ENCODE data around the gene CNIH4. TPM values are rescaled to one million over a fixed set of nuclear protein-coding genes. Genes with fewer than 3 reads are reported as not detected.

The CNIH4 gene
- total RNA-seq, 1 donor from 2014 or later = 36.1 TPM

- Histone ChIP-seq H3K4me3 (no peak overlapping the region), H3K27ac (no peak overlapping the region), H3K9me3 (no peaks in the 10 kb centered on the region), H3K4me1 (peaks cover 4% of the 10 kb centered on the region), H3K36me3 (peaks cover 0 to 71% of the 10 kb centered on the region in 2 donors), H3K27me3 (no peaks in the 10 kb centered on the region)
- intact Hi-C loops (cut with DNase I) = no loop called here
- no peak for DNase-seq (ENCODE audit: extremely low spot score in 2 of 2)
- TF ChIP-seq POLR2AphosphoS5 (IDR thresholded peaks at IDR 0.05; ENCODE audit: insufficient read depth in 1 of 2, low read depth in 1 of 2) = no peak
- no peak for TF ChIP-seq CTCF (IDR thresholded peaks at IDR 0.05)
- TF ChIP-seq POLR2A (IDR thresholded peaks at IDR 0.05) = no peak
These were observed 11.7 kb downstream of the CNIH4 start for GRCh38 chr1:224368409-224368808.

- TF ChIP-seq POLR2AphosphoS5 (IDR thresholded peaks at IDR 0.05; ENCODE audit: insufficient read depth in 1 of 2, low read depth in 1 of 2) = no peak
- no peak for TF ChIP-seq CTCF (IDR thresholded peaks at IDR 0.05)
- no peak for TF ChIP-seq POLR2A (IDR thresholded peaks at IDR 0.05)
- no peak overlapping the region for H3K4me3 ChIP-seq
- intact Hi-C loops (cut with DNase I) = no loop called here
- H3K27ac ChIP-seq = no peak overlapping the region
- DNase-seq (ENCODE audit: extremely low spot score in 2 of 2) = no peak
- H3K4me1 ChIP-seq = no peaks in the 10 kb centered on the region
- H3K27me3 ChIP-seq = no peaks in the 10 kb centered on the region
- H3K9me3 ChIP-seq = no peaks in the 10 kb centered on the region
- peaks cover 0 to 76% of the 10 kb centered on the region in 2 donors for H3K36me3 ChIP-seq
These were observed 16.4 kb downstream of the CNIH4 start for GRCh38 chr1:224373008-224373590.

DNA sequence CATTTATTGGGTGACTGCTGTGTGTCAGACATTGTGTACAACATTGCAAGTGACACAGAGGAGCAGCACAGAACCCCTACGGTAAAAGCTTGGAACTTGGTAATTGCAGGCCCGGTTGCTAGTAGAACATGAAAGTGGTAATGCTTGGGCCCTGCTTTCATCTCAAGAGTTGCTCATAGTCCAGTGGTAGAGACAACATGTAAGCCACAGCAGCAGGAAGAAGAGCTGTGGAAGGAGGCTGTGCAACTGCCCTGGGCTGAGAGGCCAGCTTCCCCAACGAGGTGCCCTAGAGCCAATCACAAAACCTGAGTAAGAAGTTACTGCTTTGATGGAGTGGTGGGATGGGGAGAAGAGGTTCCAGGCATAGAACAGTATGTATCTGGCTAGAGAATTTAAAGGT, 18.4 kb downstream of the CNIH4 start:
- Histone ChIP-seq H3K9me3 (no peaks in the 10 kb centered on the region), H3K27ac (no peak overlapping the region), H3K4me1 (no peaks in the 10 kb centered on the region), H3K4me3 (no peak overlapping the region), H3K27me3 (no peaks in the 10 kb centered on the region), H3K36me3 (peaks cover 0 to 62% of the 10 kb centered on the region in 2 donors)
- intact Hi-C loops (cut with DNase I) = no loop called here
- no peak for DNase-seq (ENCODE audit: extremely low spot score in 2 of 2)
- no peak for TF ChIP-seq POLR2AphosphoS5 (IDR thresholded peaks at IDR 0.05; ENCODE audit: insufficient read depth in 1 of 2, low read depth in 1 of 2)
- no peak for TF ChIP-seq CTCF (IDR thresholded peaks at IDR 0.05)
- no peak for TF ChIP-seq POLR2A (IDR thresholded peaks at IDR 0.05)

DNA sequence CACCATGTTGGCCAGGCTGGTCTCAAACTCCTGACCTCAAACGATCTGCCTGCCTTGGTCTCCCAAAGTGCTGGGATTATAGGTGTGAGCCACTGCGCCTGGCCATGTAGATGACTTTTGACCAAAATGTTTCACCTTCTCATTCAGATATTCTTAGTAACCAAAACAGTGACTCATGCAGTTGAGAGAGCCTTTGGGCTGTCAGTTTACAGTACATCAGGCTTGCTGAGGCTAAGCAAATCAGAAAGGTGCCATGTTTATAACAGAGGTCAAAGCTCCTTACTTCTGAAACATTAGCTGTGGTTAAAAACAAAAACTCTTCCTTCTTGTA, 21.0 kb downstream of the CNIH4 start:
- Histone ChIP-seq H3K27ac (no peak overlapping the region), H3K9me3 (no peaks in the 10 kb centered on the region), H3K4me3 (no peak overlapping the region), H3K27me3 (no peaks in the 10 kb centered on the region), H3K4me1 (no peaks in the 10 kb centered on the region), H3K36me3 (peaks cover 0 to 41% of the 10 kb centered on the region in 2 donors)
- DNase-seq (ENCODE audit: extremely low spot score in 2 of 2) = no peak
- no peak for TF ChIP-seq POLR2A (IDR thresholded peaks at IDR 0.05)
- no peak for TF ChIP-seq POLR2AphosphoS5 (IDR thresholded peaks at IDR 0.05; ENCODE audit: insufficient read depth in 1 of 2, low read depth in 1 of 2)
- TF ChIP-seq CTCF (IDR thresholded peaks at IDR 0.05) = no peak
- intact Hi-C loops (cut with DNase I) = no loop called here

- no peak for TF ChIP-seq POLR2AphosphoS5 (IDR thresholded peaks at IDR 0.05; ENCODE audit: insufficient read depth in 1 of 2, low read depth in 1 of 2)
- no peak for TF ChIP-seq POLR2A (IDR thresholded peaks at IDR 0.05)
- TF ChIP-seq CTCF (IDR thresholded peaks at IDR 0.05) = no peak
- H3K4me1 ChIP-seq = no peaks in the 10 kb centered on the region
- no peak overlapping the region for H3K4me3 ChIP-seq
- no peaks in the 10 kb centered on the region for H3K27me3 ChIP-seq
- intact Hi-C loops (cut with DNase I) = no loop called here
- DNase-seq (ENCODE audit: extremely low spot score in 2 of 2) = no peak
- H3K9me3 ChIP-seq = no peaks in the 10 kb centered on the region
- H3K27ac ChIP-seq = no peak overlapping the region
- H3K36me3 ChIP-seq = peaks cover 0 to 36% of the 10 kb centered on the region in 2 donors
These were observed 22.4 kb downstream of the CNIH4 start for GRCh38 chr1:224378855-224379631.
